ENCODE data around the gene CS.
"Not testable (repeated sequence)": the region's sequence is repeated elsewhere in the genome, so short reads cannot be mapped to it uniquely, and the experiment has no call there.

Gene CS

GRCh38 chr12:56274299-56274698, 25.8 kb downstream of the CS start:
- no peak for DNase-seq

GRCh38 chr12:56272468-56272867, 27.7 kb downstream of the CS start:
- not testable (repeated sequence) for DNase-seq

GRCh38 chr12:56271031-56271430, 29.1 kb downstream of the CS start:
- DNase-seq = peak; percentile 12

- DNase-seq = no peak
Measured at GRCh38 chr12:56267443-56268071, 32.6 kb downstream of the CS start.

- DNase-seq = peak; percentile 92
Measured at GRCh38 chr12:56266693-56267442, 33.3 kb downstream of the CS start, which contains the start of gene COQ10A. TSS of gene COQ10A (plus strand) at chr12:56266942. CDS start at chr12:56267119, 177 bp downstream.

- not testable (repeated sequence) for DNase-seq
Measured at GRCh38 chr12:56266068-56266692, 34.0 kb downstream of the CS start.

- not testable (repeated sequence) for DNase-seq
Measured at GRCh38 chr12:56262955-56263354, 37.2 kb downstream of the CS start.

GRCh38 chr12:56261503-56262232, 38.5 kb downstream of the CS start:
- no peak for DNase-seq

- no peak for DNase-seq
Measured at GRCh38 chr12:56260921-56261320, 39.2 kb downstream of the CS start.

- DNase-seq = no peak
Measured at GRCh38 chr12:56260380-56260779, 39.8 kb downstream of the CS start.

- DNase-seq = no peak
Measured at GRCh38 chr12:56258820-56259183, 41.3 kb downstream of the CS start.

GRCh38 chr12:56258068-56258819, 41.9 kb downstream of the CS start, which contains the start of gene ANKRD52:
TSS of gene ANKRD52 (minus strand) at chr12:56258384. CDS start at chr12:56258269, 115 bp downstream.
- peak; percentile 83 for DNase-seq

GRCh38 chr12:56257491-56258067, 42.6 kb downstream of the CS start:
- DNase-seq = no peak

- no peak for DNase-seq
Measured at GRCh38 chr12:56257071-56257470, 43.1 kb downstream of the CS start.

GRCh38 chr12:56256326-56256960, 43.7 kb downstream of the CS start:
- DNase-seq = no peak

GRCh38 chr12:56255671-56256070, 44.5 kb downstream of the CS start:
- no peak for DNase-seq

- no peak for DNase-seq
Measured at GRCh38 chr12:56253091-56253490, 47.0 kb downstream of the CS start.

GRCh38 chr12:56252649-56253048, 47.5 kb downstream of the CS start:
- DNase-seq = no peak

GRCh38 chr12:56248711-56249110, 51.4 kb downstream of the CS start:
- DNase-seq = no peak

- DNase-seq = no peak
Measured at GRCh38 chr12:56247923-56248322, 52.2 kb downstream of the CS start.

GRCh38 chr12:56244494-56244893, 55.6 kb downstream of the CS start:
- DNase-seq = no peak
